Right lobe of liver (tissue), 6 donors: ENCODE measurements around the gene CRYBG3. TPM values are rescaled to one million over a fixed set of nuclear protein-coding genes. Genes with fewer than 3 reads are reported as not detected.
"Not testable (repeated sequence)": the region's sequence is repeated elsewhere in the genome, so short reads cannot be mapped to it uniquely, and the experiment has no call there.

Source experiments
- ATAC-seq, 4 donors: fragments of 200-7000 bp; cut with Tn5 transposase; one replicate each; pipeline ENCODE4 v1.9.1; 2020; ENCODE audit warnings: mild to moderate bottlenecking in 4 of 4, moderate library complexity in 4 of 4
- DNase-seq, 3 donors: peaks; one replicate each; pipeline ENCODE4 v3.0.0-alpha.2; 2020
- H3K27ac ChIP-seq, 3 donors: fragments of 200-600 bp; one replicate each; pipeline ENCODE4 v1.8.0; 2022
- H3K27me3 ChIP-seq, 2 donors: fragments of 200-600 bp; one replicate each; pipeline ENCODE4 v1.8.0; 2022
- H3K36me3 ChIP-seq, 4 donors: fragments of 200-600 bp; sonication (generic) in 1 of 4; one replicate each; pipeline versions ENCODE4 v1.5.1 to v1.8.0; 2017 to 2022; ENCODE audit warnings: control low read depth in 1 of 4
- H3K4me1 ChIP-seq, 4 donors: fragments of 200-600 bp; sonication (generic) in 1 of 4; one replicate each; pipeline versions ENCODE4 v1.5.1 to v1.8.0; 2017 to 2022; ENCODE audit warnings: control low read depth in 1 of 4
- H3K4me3 ChIP-seq, 3 donors: fragments of 200-600 bp; one replicate each; pipeline ENCODE4 v1.8.0; 2022
- H3K9me3 ChIP-seq, 4 donors: fragments of 200-600 bp; sonication (generic) in 1 of 4; one replicate each; pipeline versions ENCODE4 v1.5.1 to v1.8.0; 2017 to 2022; ENCODE audit warnings: control low read depth in 1 of 4
- CTCF ChIP-seq, 4 donors: fragments of 200-600 bp in 3 of 4; fragments of 450-650 bp in 1 of 4; IDR thresholded peaks; one replicate each; pipeline versions ENCODE4 v1.5.1 to v1.8.0; 2016 to 2022; ENCODE audit warnings: antibody characterized with exemption in 4 of 4, mild to moderate bottlenecking in 2 of 4
- POLR2A ChIP-seq: fragments of 450-650 bp; IDR thresholded peaks from one replicate; pipeline ENCODE4 v1.6.1; 2017; ENCODE audit warnings: antibody characterized with exemption, mild to moderate bottlenecking
- WGBS: methylation state at CpG from one replicate; pipeline ENCODE4 v1.1.6; 2018; ENCODE audit warnings: low coverage, low lambda C conversion rate; ENCODE audit not compliant: insufficient coverage; ENCODE audit errors: missing lambda C conversion rate; 5-methylcytosine and 5-hydroxymethylcytosine counted together
- intact Hi-C, 2 donors: fragments of 100-400 bp; cut with DNase I; formaldehyde crosslinking; loops; one replicate each; pipeline versions ENCODE4 v1.11.2 to v1.14.1; 2022
- total RNA-seq, 6 experiments: library from RNA; depleted of rRNA in 2 of 6; stranded (reverse); fragments of >200 nt in 2 of 6; fragmentation: NEBNext Ultra II Directional in 3 of 6; extraction: Animal tissue kit (Norgen Biotek cat#: 25700) in 3 of 6; gene quantifications; one replicate each; pipeline versions ENCODE4 v1.1.0 to v1.2.4, GENCODE V29; 2016 to 2023
- donor health status: DM: no; HTN: yes; CAD: no.
- donor health status: DM: no; HTN: no; CAD: no.
- donor health status: DM: no; HTN: no; CAD: no.
- donor health status: DM: no; HTN: yes; CAD: no.
- donor health status: DM: no; HTN: yes; CAD: no.

The CRYBG3 gene
- total RNA-seq, 6 experiments from 2014 or later, result 4.7 to 10.2 (median 5.0) TPM

- ATAC-seq (no peak), DNase-seq (no peak)
- TF ChIP-seq CTCF (IDR thresholded peaks at IDR 0.05) (no peak), POLR2A (no peak)
- H3K9me3 ChIP-seq, result no peaks in the 10 kb centered on the region
- H3K27ac ChIP-seq, result no peak overlapping the region
- intact Hi-C loops, result no loop called here
- no peaks in the 10 kb centered on the region for H3K36me3 ChIP-seq
- no peak overlapping the region for H3K4me3 ChIP-seq
- no peaks in the 10 kb centered on the region for H3K27me3 ChIP-seq
- peaks cover 0 to 18% (median 3%) of the 10 kb centered on the region in 4 donors for H3K4me1 ChIP-seq
These were observed 77.5 kb downstream of the CRYBG3 start for GRCh38 chr3:97899331-97899730.

- no peaks in the 10 kb centered on the region for H3K27me3 ChIP-seq
- intact Hi-C loops, result loop anchor here in 1 of 2 donors (5.0 kb wide), 1 partner anchor 51 kb away; no protein-coding TSS in a partner anchor
- H3K4me1 ChIP-seq, result peaks cover 0 to 18% (median 3%) of the 10 kb centered on the region in 4 donors
- DNase-seq (peak in 1 of 3 donors; percentile 44), ATAC-seq (peak; percentile 90 to 94 (median 93))
- WGBS, result 28% methylated on average over 4 of the region's 4 CpGs
- H3K36me3 ChIP-seq, result no peaks in the 10 kb centered on the region
- H3K9me3 ChIP-seq, result no peaks in the 10 kb centered on the region
- no peak for TF ChIP-seq CTCF (IDR thresholded peaks at IDR 0.05)
- no peak for TF ChIP-seq POLR2A
- H3K27ac ChIP-seq, result peak overlapping the region; percentile 13 to 62 (median 41)
- no peak overlapping the region for H3K4me3 ChIP-seq
These were observed 79.8 kb downstream of the CRYBG3 start for GRCh38 chr3:97901313-97902248.

- intact Hi-C loops, H3K27me3 ChIP-seq, DNase-seq, H3K4me1 ChIP-seq, H3K36me3 ChIP-seq, H3K9me3 ChIP-seq, H3K4me3 ChIP-seq, H3K27ac ChIP-seq, ATAC-seq: not testable (repeated sequence)
- no CpG with 5 or more reads among the region's 3 CpGs for WGBS
These were observed 88.0 kb downstream of the CRYBG3 start for GRCh38 chr3:97909830-97910229.

- H3K9me3 ChIP-seq, intact Hi-C loops, DNase-seq, H3K4me1 ChIP-seq, ATAC-seq, H3K4me3 ChIP-seq, H3K27ac ChIP-seq, H3K27me3 ChIP-seq, H3K36me3 ChIP-seq: not testable (repeated sequence)
- 60% methylated on average over 9 of the region's 24 CpGs for WGBS
These were observed 88.5 kb downstream of the CRYBG3 start for GRCh38 chr3:97910236-97910831.

GRCh38 chr3:97910931-97911351 lies 89.1 kb downstream of the CRYBG3 start:
- intact Hi-C loops, result no loop called here
- ATAC-seq (peak in 2 of 4 donors; percentile 19 to 37), DNase-seq (no peak)
- TF ChIP-seq CTCF (IDR thresholded peaks at IDR 0.05) (no peak), POLR2A (no peak)
- 48% methylated on average over 3 of the region's 3 CpGs for WGBS
- Histone ChIP-seq H3K4me3 (no peak overlapping the region), H3K27me3 (no peaks in the 10 kb centered on the region), H3K36me3 (peaks cover 0 to 13% (median 0%) of the 10 kb centered on the region in 4 donors), H3K9me3 (no peaks in the 10 kb centered on the region), H3K4me1 (no peaks in the 10 kb centered on the region), H3K27ac (no peak overlapping the region)
